GM21786 (cell line): ENCODE results near the gene FGB.

Experiments used
- ATAC-seq: cut with Tn5 transposase; IDR thresholded peaks from one replicate; pipeline ENCODE4 v1.9.1; 2021; ENCODE audit not compliant: unreplicated experiment

Gene FGB

DNA sequence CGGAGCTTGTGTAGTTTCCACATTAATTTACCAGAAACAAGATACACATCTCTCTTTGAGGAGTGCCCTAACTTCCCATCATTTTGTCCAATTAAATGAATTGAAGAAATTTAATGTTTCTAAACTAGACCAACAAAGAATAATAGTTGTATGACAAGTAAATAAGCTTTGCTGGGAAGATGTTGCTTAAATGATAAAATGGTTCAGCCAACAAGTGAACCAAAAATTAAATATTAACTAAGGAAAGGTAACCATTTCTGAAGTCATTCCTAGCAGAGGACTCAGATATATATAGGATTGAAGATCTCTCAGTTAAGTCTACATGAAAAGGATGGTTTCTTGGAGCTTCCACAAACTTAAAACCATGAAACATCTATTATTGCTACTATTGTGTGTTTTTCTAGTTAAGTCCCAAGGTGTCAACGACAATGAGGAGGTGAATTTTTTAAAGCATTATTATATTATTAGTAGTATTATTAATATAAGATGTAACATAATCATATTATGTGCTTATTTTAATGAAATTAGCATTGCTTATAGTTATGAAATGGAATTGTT is at the start of gene FGB:
FGB (plus strand) TSS at position 315 of the 558 bp plus-strand sequence; CDS start at position 323, 8 bp downstream.
- ATAC-seq: no peak

DNA sequence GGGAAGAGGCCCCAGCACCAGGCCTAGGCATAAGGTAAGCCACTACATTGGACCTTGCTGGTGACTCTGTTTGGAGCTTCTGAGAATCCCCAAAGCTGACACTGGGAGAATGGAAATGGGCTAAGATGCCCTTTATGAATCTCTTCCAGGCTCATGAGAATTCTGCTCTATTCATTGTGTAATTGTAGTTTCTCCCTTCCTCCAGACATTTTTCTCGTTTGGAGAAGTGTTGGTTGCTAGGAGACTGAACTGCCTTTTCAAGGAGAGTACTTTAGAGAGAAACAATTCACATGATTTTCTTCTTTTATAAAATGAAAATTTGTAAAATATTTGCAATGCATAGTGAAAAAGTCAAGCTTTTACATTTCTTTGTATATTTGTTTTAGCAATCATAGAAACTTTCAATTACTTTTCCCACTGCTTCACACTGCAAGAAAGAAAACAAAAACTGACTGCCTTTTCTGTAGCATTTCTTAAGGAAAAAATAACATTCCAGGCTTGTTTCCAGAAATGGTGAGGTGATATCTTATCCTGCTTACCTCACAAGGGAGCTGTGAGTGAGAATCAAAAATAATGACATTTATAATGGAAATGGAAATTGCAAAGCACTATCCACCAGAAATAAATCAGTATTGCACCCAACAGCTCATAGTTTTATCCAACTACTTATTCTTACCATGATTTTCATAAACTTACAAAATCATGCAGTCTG is 46.3 kb upstream of the FGB start:
- ATAC-seq: no peak

DNA sequence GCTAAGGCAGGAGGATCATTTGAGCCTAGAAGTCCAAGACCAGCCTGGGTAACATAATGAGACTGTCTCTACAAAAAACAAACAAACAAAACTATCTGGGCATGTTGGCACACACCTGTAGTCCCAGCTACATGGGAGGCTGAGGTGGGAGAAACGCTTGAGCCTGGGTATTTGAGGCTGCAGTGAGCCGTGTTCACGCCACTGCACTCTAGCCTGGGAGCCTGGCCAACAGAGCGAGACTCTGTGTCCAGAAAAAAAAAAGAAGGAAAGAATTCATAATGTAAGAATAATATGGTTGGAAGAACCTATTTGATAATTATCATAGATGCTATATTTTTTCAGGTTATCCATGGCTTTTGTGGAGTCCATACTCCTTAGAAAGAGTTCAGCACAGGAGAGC is 45.2 kb upstream of the FGB start:
- ATAC-seq: no peak

DNA sequence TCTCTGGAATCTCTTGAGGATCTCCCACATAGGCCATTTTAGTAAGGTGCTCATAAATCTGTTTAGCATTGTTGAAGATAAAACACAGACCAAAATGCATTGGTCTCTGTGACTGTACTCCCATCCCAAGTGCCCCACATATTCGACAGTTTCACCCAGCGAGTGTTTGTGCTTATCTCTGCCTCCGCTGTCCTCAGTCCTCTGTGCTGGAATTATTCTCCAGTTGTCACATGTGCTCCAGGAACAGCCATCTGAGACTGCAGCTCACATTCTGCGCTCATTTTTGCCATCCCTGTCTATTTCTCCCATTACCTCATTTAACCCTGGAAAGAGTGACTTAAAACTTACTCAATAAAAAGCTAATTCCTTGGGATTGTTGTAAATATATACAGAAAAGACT is 43.6 kb upstream of the FGB start:
- ATAC-seq: no peak

DNA sequence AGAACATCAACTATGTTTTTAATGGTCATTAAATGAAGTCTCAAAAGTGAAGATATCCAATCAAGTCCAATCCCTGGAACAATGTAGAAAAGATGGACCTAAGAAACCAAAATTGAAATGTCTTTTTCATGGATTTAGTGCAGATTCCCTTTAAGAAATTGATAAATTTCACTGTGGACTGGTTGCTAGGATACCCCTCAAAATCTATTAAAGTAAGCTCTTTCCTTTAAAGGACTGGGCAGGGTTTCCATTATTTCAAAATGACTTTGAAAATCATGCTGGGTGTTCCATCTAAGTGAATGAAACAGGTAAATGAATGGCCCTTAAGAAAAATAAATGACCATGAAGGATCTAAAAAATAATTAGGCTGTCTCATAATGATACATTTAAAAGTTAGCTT is 41.2 kb upstream of the FGB start:
- ATAC-seq: no peak

DNA sequence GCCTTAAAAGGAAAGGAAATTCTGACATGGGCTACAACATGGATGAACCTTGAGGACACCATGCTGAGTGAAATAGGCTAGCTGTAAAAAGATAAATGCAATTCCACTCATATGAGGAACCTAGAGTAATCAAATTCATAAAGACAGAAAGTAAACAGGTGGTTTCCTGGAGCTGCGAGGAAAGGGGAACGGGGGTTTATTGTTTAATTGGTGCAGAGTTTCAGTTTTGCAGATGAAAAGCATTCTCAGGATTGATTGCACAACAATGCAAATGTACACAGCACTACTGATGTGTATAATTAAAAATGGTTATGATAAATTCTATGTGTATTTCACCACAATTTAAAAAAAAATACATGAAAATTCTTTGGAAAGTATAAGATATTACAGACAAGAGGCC is 36.7 kb upstream of the FGB start:
- ATAC-seq: peak; percentile 62

DNA sequence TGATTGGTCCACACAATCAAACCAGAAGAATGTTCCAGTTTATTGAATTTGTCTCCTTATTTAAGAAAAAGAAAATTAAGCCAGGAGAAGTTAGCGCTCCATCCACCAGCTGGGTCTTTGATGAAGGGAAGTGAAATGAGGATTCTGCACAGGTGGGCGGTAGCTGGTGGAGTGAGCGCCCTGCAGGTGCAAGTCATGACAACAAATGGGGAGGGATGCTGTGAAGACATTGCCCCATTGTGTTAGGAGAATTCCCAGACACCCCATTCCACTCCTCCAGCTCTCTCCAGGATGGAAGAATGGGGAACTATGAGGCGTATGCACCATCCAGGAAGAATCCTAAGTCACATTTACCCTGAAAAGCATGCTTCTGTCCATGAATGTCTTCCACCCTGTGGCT is 35.5 kb upstream of the FGB start:
- ATAC-seq: no peak

DNA sequence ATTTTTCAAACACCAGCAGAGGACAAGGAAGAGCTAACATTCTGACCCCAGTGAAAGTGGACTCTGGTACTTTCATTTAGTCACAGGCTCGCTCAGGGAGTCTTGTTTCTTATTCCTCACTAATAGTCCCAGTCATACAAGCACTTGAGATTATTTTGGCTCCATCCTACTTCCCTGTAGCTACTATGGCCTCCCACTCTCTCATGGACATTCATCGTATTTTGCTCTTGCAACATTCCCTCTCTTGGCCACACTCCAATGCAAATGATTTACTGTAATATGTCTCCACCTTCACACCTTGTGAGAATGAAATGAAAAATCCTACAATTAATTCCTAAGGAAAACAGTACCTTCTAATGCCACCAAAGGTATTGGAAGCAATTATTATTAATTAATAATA is 33.9 kb upstream of the FGB start:
- no peak for ATAC-seq

DNA sequence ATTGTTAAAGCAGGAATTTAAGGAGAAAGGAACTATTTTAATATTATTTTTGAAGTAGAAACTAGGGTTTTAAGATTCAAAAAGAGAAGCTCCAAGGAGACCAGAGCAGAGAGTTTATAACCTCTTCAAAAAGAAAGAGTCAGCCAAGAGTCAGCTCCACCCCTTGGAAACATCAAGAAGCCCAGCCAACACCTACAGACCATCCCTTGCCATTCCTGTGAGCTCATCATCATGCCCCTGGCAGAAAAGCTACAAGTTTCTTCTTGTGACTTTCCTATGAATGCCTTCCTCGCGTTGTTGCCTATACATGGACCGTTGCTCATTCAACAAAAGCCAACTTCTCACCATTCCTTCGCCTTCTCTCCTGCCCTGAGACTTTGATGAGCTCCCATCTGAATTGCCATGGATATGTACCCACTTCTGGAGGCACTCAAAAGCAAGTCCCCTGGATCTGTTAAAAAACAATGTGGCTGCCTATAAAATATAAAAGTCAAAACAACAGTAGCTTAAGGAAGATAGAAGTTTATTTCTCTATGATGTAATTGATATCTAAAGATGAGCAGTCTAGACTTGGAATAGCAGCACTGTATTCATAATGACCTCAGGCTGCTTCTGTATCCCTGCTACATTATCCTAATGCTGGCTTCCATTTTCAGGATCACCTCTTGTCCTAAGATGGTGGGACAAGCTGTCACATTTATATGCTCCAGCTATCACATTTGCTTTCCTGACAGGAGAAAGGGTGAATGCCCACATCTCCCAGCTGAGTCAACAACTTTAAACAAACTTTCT is 32.9 kb upstream of the FGB start:
- no peak for ATAC-seq

DNA sequence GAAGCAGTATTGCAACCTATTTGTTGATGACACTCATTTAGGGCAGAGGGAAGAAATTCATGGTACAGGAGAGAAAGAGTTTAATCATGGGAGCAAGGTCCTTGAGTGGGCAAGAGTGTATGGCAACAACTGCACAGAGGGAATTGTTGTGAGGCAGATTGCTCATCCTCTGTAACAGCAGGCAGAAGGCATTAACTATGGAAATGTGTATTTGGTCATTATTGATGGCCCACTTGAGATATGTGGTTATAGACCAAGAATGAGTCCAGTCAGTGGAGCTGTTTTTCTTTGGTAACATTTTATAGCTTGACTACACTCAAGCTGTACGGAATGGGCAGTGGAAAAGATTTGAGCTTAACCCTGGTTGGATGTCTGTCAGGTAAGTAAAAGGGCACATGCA is 28.5 kb upstream of the FGB start:
- ATAC-seq: no peak

DNA sequence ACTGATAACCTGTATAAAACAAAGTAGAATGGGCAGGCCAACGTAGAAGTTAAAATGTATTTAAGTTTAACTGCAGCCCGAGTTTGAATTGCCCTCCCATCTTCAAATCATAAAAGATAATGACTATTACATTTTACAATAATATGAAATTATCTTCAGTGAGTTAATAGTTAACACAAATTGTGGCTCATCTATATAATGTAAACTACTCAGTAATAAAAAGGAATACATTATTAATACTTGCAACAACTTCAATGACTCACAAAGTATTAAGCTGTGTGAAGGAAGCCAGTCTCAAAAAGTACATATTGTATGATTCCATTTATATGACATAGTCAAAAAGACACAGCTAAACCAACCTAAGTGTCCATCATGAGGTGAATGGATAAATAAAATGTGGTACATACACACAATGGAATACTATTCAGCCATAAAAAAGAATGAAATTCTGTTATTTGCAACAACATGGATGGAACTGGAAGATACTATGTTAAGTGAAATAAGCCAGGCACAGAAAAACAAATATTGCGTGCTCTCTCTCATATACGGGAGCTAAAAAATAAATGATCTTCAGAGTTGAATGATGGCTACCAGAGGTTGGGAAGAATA is 20.4 kb upstream of the FGB start:
- ATAC-seq: no peak

DNA sequence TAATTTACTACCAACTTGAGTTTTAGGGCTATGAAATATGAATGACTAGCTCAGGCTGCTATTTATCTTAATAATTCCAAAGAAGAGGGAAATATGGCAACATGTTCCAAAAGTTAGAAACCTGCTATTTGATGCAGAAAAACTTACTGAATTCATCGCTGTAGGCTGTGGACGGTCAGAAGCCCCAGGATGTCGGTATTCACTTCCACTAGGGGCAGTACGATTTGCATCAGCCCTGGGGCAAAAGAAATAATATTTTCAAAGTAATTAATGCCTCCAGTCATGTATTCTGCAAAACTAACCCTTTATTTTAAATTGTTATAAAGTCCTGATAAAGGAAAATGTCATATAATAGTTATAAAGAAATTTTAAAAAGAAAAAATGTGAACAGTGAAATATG is 17.1 kb upstream of the FGB start:
- ATAC-seq: no peak

DNA sequence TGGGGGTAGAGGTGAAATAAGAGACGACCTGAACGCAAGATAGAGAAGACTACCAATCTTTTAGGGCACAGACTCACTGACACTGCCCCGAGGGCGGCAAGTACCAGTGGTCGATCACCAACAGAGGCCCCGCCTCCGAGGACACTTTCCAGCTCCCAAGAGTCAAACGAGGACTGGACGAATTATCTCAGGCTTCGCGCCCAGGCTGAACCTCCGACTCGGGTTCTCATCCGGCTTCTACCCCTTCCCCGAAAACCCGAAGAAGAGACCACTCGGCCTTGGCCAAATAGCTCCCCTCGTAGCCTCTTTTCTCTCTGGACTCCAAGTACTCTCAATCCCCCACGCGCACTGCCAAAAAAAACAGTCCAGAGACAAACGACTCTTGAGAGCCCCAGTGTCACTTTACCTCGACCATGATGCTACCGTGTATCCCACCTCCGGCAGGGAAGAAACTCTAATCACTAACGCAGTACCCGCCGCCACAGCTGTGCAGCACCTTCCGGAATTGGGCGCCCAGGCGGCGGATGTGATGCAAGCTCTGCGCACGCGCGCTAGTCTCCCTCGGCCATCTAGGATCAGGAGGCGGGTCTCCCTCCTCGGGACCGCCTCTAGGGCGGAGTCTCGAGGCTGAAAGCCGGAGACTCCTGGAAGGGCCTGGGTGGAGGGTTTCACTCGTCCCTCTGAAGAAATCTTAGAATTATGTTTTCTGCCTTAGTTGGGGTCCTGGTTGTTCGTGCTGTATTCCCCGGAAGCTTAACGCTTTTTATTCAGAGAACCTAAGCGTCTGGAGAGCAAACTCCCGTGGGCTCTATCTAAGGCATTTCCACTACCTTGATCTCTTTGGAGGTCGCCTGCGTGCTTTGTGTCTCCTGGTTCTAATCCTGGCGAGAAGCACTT is 12.7 kb upstream of the FGB start, which contains the start of gene PLRG1:
PLRG1 (minus strand) TSS at position 507 of the 897 bp plus-strand sequence; CDS start at position 415, 92 bp downstream.
- peak; percentile 95 for ATAC-seq

DNA sequence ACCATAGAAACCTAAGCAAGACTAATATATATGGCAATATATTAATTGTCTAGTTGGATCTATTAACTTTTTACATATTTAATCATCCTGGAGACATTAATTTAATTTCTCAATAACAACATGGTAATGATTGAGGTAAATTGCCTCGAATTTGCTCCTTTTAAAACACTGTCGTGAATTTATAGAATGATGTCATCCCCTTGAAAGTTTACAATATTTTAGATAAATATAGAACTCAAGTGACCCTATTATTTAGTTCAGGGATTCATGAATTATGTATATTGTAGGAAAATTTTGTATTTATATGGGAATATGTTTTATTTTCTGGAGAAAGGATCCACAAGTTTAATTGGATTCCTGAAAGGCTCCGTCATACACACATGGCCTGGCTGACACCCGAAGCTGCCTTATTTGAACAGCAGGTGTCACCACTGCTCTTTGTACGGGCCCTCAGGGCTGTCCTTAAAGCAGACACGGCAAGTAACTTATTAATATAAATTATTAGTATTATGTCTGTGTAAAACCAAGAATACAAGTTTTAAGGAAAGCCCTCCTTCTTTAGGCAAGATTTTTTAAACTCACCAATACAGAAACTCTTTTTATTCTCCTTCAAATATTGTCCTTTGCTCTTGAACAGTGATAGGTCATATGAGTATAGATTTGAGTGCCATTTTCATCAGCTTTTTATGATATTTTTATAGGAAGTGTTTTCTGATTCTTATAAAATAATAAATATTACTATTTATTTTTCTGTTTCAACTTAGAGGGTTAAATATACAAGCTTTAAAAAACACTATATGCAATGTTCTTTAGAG is 10.7 kb upstream of the FGB start:
- peak; percentile 53 for ATAC-seq

DNA sequence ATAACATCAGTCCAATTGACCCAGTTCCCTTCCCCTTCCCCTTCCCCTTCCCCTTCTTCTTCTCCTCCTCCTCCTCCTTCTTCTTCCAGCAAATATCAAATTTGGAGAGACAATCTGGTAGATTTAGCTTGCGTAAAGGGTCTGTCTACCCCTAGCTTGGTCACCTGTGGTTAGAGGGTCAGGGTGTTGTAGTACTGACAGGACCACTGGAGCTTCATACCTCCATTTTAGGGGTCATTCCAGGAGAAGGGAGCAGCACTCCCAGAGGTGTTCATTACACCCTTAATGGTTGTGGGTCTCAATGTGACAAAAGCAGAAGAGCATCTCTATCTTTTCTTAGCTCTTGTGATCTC is 3.7 kb upstream of the FGB start:
- ATAC-seq: no peak

DNA sequence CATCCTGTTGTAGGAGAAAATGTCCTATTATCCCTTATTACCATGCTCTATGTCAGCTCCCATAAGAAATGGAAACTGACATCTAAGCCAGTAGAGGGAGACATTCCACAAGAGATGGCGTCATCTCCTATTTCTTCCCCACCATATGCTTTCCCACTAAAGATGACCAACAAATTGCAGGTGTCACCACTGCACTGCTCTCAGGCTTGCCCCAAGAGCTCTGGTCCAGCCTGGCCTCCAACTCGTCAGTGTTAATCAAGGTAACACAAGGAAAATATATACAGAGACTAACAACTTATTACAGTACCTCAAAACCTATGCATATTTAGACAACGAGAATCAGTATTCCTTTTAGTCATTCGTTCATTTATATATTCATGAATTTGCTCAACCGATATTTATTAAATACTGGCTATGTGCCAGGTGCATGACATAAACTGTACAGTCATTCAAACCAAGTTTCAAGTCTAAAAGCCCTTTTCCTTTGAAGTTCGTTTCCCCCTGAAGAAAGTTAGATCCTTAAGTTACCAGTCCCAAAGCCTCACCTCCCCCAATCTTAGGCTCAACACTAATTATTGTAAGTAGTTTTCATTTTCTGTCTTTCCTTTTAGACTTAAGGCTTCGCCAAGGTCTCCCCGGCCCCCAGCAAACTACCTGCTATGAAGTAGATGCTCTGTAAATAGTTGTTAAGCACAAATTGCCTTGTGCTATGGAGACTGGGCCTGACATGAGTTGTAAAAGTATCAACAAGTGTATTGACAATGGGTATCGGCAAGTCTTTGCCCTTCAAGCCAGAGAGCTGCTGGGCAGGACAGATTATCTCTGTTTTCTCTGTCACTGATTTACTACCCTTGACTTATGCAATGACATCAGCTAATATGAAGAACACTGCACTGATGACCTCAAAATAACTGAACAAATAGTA is 3.1 kb upstream of the FGB start:
- ATAC-seq: peak; percentile 87

DNA sequence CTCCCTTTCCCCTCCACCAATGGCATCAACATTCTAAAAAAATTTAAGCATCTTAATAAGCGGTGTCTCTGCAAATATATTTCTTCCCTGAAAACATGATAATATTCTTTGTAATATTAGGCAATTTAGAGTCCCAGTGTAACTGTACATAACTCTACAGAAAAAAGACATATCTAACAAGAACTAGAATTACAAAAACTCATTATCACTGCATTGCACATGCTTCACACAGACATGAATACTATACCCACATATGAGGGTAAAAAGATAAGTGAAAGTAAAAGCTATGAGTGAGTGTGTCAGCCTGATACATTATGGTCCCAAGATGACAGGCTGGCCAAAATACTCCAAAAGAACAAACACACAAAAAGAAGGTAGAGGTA is 2.4 kb upstream of the FGB start:
- no peak for ATAC-seq

DNA sequence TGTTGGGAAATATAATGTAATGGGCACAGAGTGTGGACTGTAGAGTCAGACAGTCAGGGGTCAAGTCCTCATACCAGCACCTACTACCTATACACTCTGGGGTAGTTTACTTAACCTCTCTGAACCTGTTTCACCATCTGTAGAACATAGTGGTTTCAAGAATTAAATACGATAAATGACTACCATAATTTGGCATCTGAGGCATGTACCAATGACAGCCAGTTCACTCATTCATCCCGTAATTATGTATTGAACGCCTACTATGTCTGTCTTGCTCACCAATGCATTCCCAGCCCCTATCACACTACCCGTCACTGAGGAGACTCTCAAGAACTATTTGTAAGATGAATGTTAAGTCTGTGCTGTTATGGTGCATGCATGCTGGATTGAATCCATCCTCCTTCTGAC is 2.0 kb upstream of the FGB start:
- ATAC-seq: no peak

DNA sequence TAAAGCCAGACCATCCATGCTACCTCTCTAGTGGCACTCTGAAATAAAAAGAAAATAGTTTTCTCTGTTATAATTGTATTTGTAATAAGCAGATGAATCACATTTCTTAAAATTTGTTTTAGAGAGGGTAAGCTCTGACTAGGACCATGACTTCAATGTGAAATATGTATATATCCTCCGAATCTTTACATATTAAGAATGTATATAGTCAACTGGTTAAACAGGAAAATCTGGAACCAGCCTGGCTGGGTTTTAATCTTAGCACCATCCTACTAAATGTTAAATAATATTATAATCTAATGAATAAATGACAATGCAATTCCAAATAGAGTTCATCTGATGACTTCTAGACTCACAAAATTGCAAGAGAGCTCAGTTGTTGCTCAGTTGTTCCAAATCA is 1.5 kb downstream of the FGB start:
- ATAC-seq: no peak
